HepG2 (cell line): ENCODE data around the gene BMPER. TPM values are rescaled to one million over a fixed set of nuclear protein-coding genes. Genes with fewer than 3 reads are reported as not detected.

Experiments used
- ATAC-seq: fragments of 200-7000 bp; cut with Tn5 transposase; 3 replicates; pipeline ENCODE4 v1.9.1; 2020; ENCODE audit warnings: mild to moderate bottlenecking, moderate library complexity
- BruUV-seq: library from RNA; stranded (reverse); fragments of 400-500 nt; replicated peaks from 2 replicates; lab custom pipeline; 2021; lab: Mats Ljungman, UMichigan
- CTCF ChIA-PET: fragments of 300-600 bp; formaldehyde crosslinking; extraction: SDS; loops from one replicate; lab custom pipeline; 2021; ENCODE audit warnings: low total read pairs, inconsistent platforms, low intra/inter-chr PET ratio; lab: Yijun Ruan, JAX
- POLR2A ChIA-PET: fragments of 350-600 bp; sonication (Branson Sonifier 250); formaldehyde crosslinking; loops from one replicate; lab custom pipeline; 2020; ENCODE audit warnings: antibody characterized with exemption, inconsistent platforms; lab: Yijun Ruan, JAX
- DNase-seq: peaks from one replicate; pipeline ENCODE4 v3.0.0-alpha.2; 2015; ENCODE audit warnings: low spot score
- FAIRE-seq: peaks from 3 replicates; lab custom pipeline; 2011; peaks lifted over from hg19 to GRCh38; lab: Jason Lieb, UNC
- H2AFZ ChIP-seq: one replicate; pipeline ENCODE4 v1.6.1; 2011; ENCODE audit warnings: low read length, inconsistent platforms
- H3K27ac ChIP-seq: fragments of 300-600 bp; 3 replicates; pipeline ENCODE4 v1.8.0; 2011; ENCODE audit warnings: mixed run types, mild to moderate bottlenecking, mixed read lengths, low read length, inconsistent platforms; ENCODE audit not compliant: insufficient read depth; ENCODE audit errors: extremely low read length
- H3K27me3 ChIP-seq, 2 experiments: fragments of 200-600 bp in 1 of 2; 2 replicates in 1 of 2; 3 replicates in 1 of 2; pipeline versions ENCODE4 v1.6.0 to v1.8.0; 2011; ENCODE audit warnings: low read length in 2 of 2, mild to moderate bottlenecking in 2 of 2, moderate library complexity in 2 of 2, inconsistent platforms in 1 of 2; ENCODE audit not compliant: insufficient read depth in 2 of 2, control insufficient read depth in 1 of 2
- H3K36me3 ChIP-seq, 2 experiments: fragments of 200-600 bp in 1 of 2; replicated peaks in 1 of 2; 2 replicates in 1 of 2; 3 replicates in 1 of 2; pipeline versions ENCODE4 v1.5.1 to v1.8.0; 2011; ENCODE audit warnings: low read length in 2 of 2, inconsistent platforms in 1 of 2; ENCODE audit not compliant: insufficient read depth in 2 of 2, control insufficient read depth in 1 of 2
- H3K4me1 ChIP-seq: 2 replicates; pipeline ENCODE4 v1.5.1; 2012; ENCODE audit warnings: low read length, inconsistent platforms; ENCODE audit not compliant: insufficient read depth
- H3K4me2 ChIP-seq: 2 replicates; pipeline ENCODE4 v1.6.0; 2011; ENCODE audit warnings: low read depth, low read length, inconsistent platforms
- H3K4me3 ChIP-seq, 3 experiments: fragments of 200-600 bp in 1 of 3; sonication (generic), shearing (Covaris generic) in 1 of 3; replicated peaks in 1 of 3; 2 replicates each; pipeline ENCODE4 v1.5.1; 2011 to 2016; ENCODE audit warnings: low read length in 3 of 3, inconsistent platforms in 2 of 3, low read depth in 2 of 3, mild to moderate bottlenecking in 2 of 3, control low read depth in 1 of 3, mixed read lengths in 1 of 3; ENCODE audit not compliant: insufficient read depth in 1 of 3
- H3K79me2 ChIP-seq: one replicate; pipeline ENCODE4 v1.6.1; 2011; ENCODE audit warnings: low read length, inconsistent platforms; ENCODE audit not compliant: insufficient read depth
- H3K9ac ChIP-seq: 2 replicates; pipeline ENCODE4 v1.6.0; 2011; ENCODE audit warnings: mild to moderate bottlenecking, low read depth, low read length, inconsistent platforms; ENCODE audit not compliant: insufficient read depth
- H3K9me3 ChIP-seq: 2 replicates; pipeline ENCODE4 v1.5.1; 2012; ENCODE audit warnings: mild to moderate bottlenecking, low read length
- H4K20me1 ChIP-seq: 2 replicates; pipeline ENCODE4 v1.6.0; 2011; ENCODE audit warnings: inconsistent platforms, mild to moderate bottlenecking, low read length, moderate library complexity; ENCODE audit not compliant: insufficient read depth
- MED13 ChIP-seq: sonication (generic); formaldehyde crosslinking; IDR thresholded peaks from 2 replicates; pipeline ENCODE4 v1.5.0; 2020; ENCODE audit warnings: missing genetic modification reagents
- NFE2L2 ChIP-seq: fragments of 150-350 bp; IDR thresholded peaks from 2 replicates; pipeline ENCODE4 v1.6.1; 2014; ENCODE audit warnings: low read length
- ONECUT2 ChIP-seq: sonication (generic); formaldehyde crosslinking; IDR thresholded peaks from 2 replicates; pipeline ENCODE4 v1.4.0; 2020; ENCODE audit warnings: missing genetic modification reagents
- YEATS4 ChIP-seq: sonication (generic); formaldehyde crosslinking; IDR thresholded peaks from 2 replicates; pipeline ENCODE4 v1.4.0; 2020; ENCODE audit warnings: missing genetic modification reagents, borderline replicate concordance
- ZBTB8A ChIP-seq: sonication (generic); formaldehyde crosslinking; IDR thresholded peaks from 2 replicates; pipeline ENCODE4 v1.4.0; 2020; ENCODE audit warnings: mild to moderate bottlenecking, low read depth, missing genetic modification reagents, borderline replicate concordance
- ZNF296 ChIP-seq: sonication (generic); formaldehyde crosslinking; conservative IDR thresholded peaks from 2 replicates; pipeline ENCODE4 v1.5.0; 2020; ENCODE audit warnings: mild to moderate bottlenecking, missing genetic modification reagents
- ZNF574 ChIP-seq: sonication (generic); formaldehyde crosslinking; IDR thresholded peaks from 2 replicates; pipeline ENCODE4 v1.4.0; 2020; ENCODE audit warnings: missing genetic modification reagents
- WGBS: methylation state at CpG from one replicate; pipeline ENCODE4 v1.1.6; 2017; ENCODE audit warnings: low lambda C conversion rate; 5-methylcytosine and 5-hydroxymethylcytosine counted together
- in situ Hi-C: cut with HindIII; loops from 2 replicates; pipeline ENCODE4 v1.10.0; 2017; ENCODE audit warnings: low pct_unique_long_range_greater_than_20kb; ENCODE audit not compliant: extremely low pct_ligation_motif_present
- intact Hi-C: fragments of 100-400 bp; cut with micrococcal nuclease; formaldehyde crosslinking; loops from one replicate; pipeline ENCODE4 v1.10.0; 2022; ENCODE audit not compliant: unreplicated experiment
- polyA plus RNA-seq, 8 experiments: library from polyadenylated mRNA; depleted of rRNA in 3 of 8; stranded (reverse) in 7 of 8; unstranded in 1 of 8; fragments of >200 nt; fragmentation: Illumina TruSeq in 4 of 8; extraction: Trizol in 4 of 8; gene quantifications; 2 replicates each; pipeline versions ENCODE4 v1.2.1 to v1.2.3, GENCODE V29; 2011 to 2016; ENCODE audit warnings: low read depth in 4 of 8, missing spikeins in 1 of 8, mixed read lengths in 1 of 8; ENCODE audit not compliant: insufficient read depth in 1 of 8
- total RNA-seq, 5 experiments: library from RNA; depleted of rRNA; stranded (reverse); fragments of >200 nt; fragmentation: Illumina TruSeq; extraction: Trizol; gene quantifications; 2 replicates each; pipeline ENCODE4 v1.2.3, GENCODE V29; 2016; ENCODE audit warnings: low read depth in 1 of 5
- TF ChIP-seq, protein P1 (sequence below): sonication (generic); formaldehyde crosslinking; conservative IDR thresholded peaks from 2 replicates; pipeline ENCODE4 v1.5.0; 2020; ENCODE audit warnings: missing genetic modification reagents
- TF ChIP-seq, protein P2 (sequence below): sonication (generic); formaldehyde crosslinking; IDR thresholded peaks from 2 replicates; pipeline ENCODE4 v1.8.0; 2022; ENCODE audit warnings: mild to moderate bottlenecking, missing genetic modification reagents, moderate library complexity

Gene BMPER
- total and polyA plus RNA-seq, 2 of the 13 experiments (the other 11 are each of a cell fraction or from before 2014, with no cell fraction given) = not detected

- no peaks in the 10 kb centered on the region for H4K20me1 ChIP-seq
- intact Hi-C loops (no loop called here), in situ Hi-C loops (no loop called here)
- DNase-seq = no peak
- peak; percentile 38; the same call in 1 of the 2 replicates for TF ChIP-seq NFE2L2
- TF ChIP-seq ZNF574 (CRISPR knock-in tag) = no peak
- H3K4me3 ChIP-seq = no peak overlapping the region
- POLR2A ChIA-PET = no interaction called here
- no peak overlapping the region for H3K27ac ChIP-seq
- no peak overlapping the region for H3K4me2 ChIP-seq
- ATAC-seq = no peak
- no peaks in the 10 kb centered on the region for H3K79me2 ChIP-seq
- no peaks in the 10 kb centered on the region; the same call in 1 of the 2 replicates for H3K4me1 ChIP-seq
- no TSS peak for BruUV-seq
- peaks cover 0 to 8% of the 10 kb centered on the region in 2 experiments; a peak in 1 of 5 replicates for H3K27me3 ChIP-seq
- CTCF ChIA-PET = no interaction called here
- no peaks in the 10 kb centered on the region for H3K9me3 ChIP-seq
- no peaks in the 10 kb centered on the region for H3K36me3 ChIP-seq
- H3K9ac ChIP-seq = no peak overlapping the region
- FAIRE-seq = no peak
- WGBS = 0% methylated on average over 3 of the region's 3 CpGs
- no peak overlapping the region for H2AFZ ChIP-seq
Measured at GRCh38 chr7:34162677-34163076, 257.3 kb downstream of the BMPER start.

DNA sequence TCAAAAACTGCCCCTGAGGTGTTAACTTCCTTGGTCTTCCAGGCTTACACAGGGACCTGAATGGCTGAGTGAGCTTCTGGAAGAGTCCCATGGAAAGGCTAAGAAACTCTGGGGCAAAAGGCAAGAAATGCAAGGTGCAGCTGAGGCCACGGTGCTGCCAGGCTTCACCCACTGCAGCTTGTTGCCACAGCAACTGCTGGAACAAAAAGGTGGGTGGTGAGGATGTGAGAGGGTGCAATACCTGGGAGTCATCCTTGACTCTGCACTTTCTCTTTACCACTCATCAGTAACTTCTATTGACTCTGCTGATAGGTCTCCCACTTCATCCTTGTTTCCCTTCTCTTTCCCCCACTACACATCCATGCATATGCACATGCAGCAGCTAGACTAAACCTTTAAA lies 258.6 kb downstream of the BMPER start:
- intact Hi-C loops (no loop called here), in situ Hi-C loops (no loop called here)
- no peak for ATAC-seq
- no peak for FAIRE-seq
- H3K9ac ChIP-seq = no peak overlapping the region
- no peaks in the 10 kb centered on the region for H3K36me3 ChIP-seq
- no TSS peak for BruUV-seq
- H3K4me2 ChIP-seq = no peak overlapping the region
- ChIA-PET POLR2A (no interaction called here), CTCF (no interaction called here)
- WGBS = 0% methylated on average over 1 of the region's 1 CpG
- H3K4me3 ChIP-seq = no peak overlapping the region
- H3K27ac ChIP-seq = no peak overlapping the region
- H2AFZ ChIP-seq = no peak overlapping the region
- no peaks in the 10 kb centered on the region for H3K79me2 ChIP-seq
- H3K9me3 ChIP-seq = no peaks in the 10 kb centered on the region
- no peaks in the 10 kb centered on the region for H4K20me1 ChIP-seq
- H3K4me1 ChIP-seq = no peaks in the 10 kb centered on the region
- 0 out of 5 replicates have a peak, but pooled peaks cover 0 to under 1% of the 10 kb centered on the region in 2 experiments for H3K27me3 ChIP-seq
- DNase-seq = no peak
- TF ChIP-seq YEATS4 (CRISPR knock-in tag) (no peak), ZNF296 (no peak), MED13 (CRISPR knock-in tag) (no peak), ONECUT2 (CRISPR knock-in tag) (no peak), ZBTB8A (no peak)
- TF ChIP-seq, protein P1, sequence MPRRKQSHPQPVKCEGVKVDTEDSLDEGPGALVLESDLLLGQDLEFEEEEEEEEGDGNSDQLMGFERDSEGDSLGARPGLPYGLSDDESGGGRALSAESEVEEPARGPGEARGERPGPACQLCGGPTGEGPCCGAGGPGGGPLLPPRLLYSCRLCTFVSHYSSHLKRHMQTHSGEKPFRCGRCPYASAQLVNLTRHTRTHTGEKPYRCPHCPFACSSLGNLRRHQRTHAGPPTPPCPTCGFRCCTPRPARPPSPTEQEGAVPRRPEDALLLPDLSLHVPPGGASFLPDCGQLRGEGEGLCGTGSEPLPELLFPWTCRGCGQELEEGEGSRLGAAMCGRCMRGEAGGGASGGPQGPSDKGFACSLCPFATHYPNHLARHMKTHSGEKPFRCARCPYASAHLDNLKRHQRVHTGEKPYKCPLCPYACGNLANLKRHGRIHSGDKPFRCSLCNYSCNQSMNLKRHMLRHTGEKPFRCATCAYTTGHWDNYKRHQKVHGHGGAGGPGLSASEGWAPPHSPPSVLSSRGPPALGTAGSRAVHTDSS (CRISPR knock-in tag) = no peak
- TF ChIP-seq, protein P2, sequence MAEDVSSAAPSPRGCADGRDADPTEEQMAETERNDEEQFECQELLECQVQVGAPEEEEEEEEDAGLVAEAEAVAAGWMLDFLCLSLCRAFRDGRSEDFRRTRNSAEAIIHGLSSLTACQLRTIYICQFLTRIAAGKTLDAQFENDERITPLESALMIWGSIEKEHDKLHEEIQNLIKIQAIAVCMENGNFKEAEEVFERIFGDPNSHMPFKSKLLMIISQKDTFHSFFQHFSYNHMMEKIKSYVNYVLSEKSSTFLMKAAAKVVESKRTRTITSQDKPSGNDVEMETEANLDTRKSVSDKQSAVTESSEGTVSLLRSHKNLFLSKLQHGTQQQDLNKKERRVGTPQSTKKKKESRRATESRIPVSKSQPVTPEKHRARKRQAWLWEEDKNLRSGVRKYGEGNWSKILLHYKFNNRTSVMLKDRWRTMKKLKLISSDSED = no peak
